Parathyroid adenoma (tissue), 2 donors: Measurements from ENCODE around the gene IGFALS.

Source experiments
- H2AFZ ChIP-seq: fragments of 300-600 bp; sonication (generic); one replicate; pipeline ENCODE4 v1.7.0; 2017; ENCODE audit warnings: antibody characterized with exemption, mild to moderate bottlenecking
- H3K27ac ChIP-seq: fragments of 300-600 bp; sonication (generic); one replicate; pipeline ENCODE4 v1.7.0; 2017
- H3K27me3 ChIP-seq: fragments of 300-600 bp; sonication (generic); one replicate; pipeline ENCODE4 v1.7.0; 2017; ENCODE audit warnings: low read length; ENCODE audit not compliant: control insufficient read depth, insufficient read depth
- H3K36me3 ChIP-seq: fragments of 300-600 bp; sonication (generic); one replicate; pipeline ENCODE4 v1.7.0; 2017; ENCODE audit warnings: low read length; ENCODE audit not compliant: control insufficient read depth, insufficient read depth
- H3K4me1 ChIP-seq: fragments of 300-600 bp; sonication (generic); one replicate; pipeline ENCODE4 v1.7.0; 2017; ENCODE audit warnings: control low read depth
- H3K4me2 ChIP-seq: fragments of 300-600 bp; sonication (generic); one replicate; pipeline ENCODE4 v1.7.0; 2017; ENCODE audit warnings: low read length
- H3K4me3 ChIP-seq: fragments of 300-600 bp; sonication (generic); one replicate; pipeline ENCODE4 v1.7.0; 2017; ENCODE audit warnings: low read depth, low read length
- H3K79me2 ChIP-seq: fragments of 300-600 bp; sonication (generic); one replicate; pipeline ENCODE4 v1.7.0; 2017; ENCODE audit warnings: control low read depth
- H3K9ac ChIP-seq: fragments of 300-600 bp; sonication (generic); one replicate; pipeline ENCODE4 v1.7.0; 2017; ENCODE audit warnings: mild to moderate bottlenecking
- H3K9me3 ChIP-seq: fragments of 300-600 bp; sonication (generic); one replicate; pipeline ENCODE4 v1.7.0; 2017; ENCODE audit warnings: low read length; ENCODE audit not compliant: control insufficient read depth
- CTCF ChIP-seq: fragments of 300-600 bp; sonication (generic); IDR thresholded peaks from one replicate; pipeline ENCODE4 v1.7.0; 2017; ENCODE audit warnings: antibody characterized with exemption, mild to moderate bottlenecking
- donor health status: primary hyperparathyroidism.

IGFALS gene

GRCh38 chr16:1794908-1795666 is 1.6 kb upstream of the IGFALS start:
- Histone ChIP-seq H3K36me3 (no peaks in the 10 kb centered on the region), H3K27ac (no peak overlapping the region), H2AFZ (no peak overlapping the region), H3K79me2 (no peaks in the 10 kb centered on the region), H3K9ac (no peak overlapping the region), H3K27me3 (no peaks in the 10 kb centered on the region), H3K4me2 (no peak overlapping the region), H3K9me3 (no peaks in the 10 kb centered on the region), H3K4me1 (no peaks in the 10 kb centered on the region), H3K4me3 (no peak overlapping the region)
- no peak for TF ChIP-seq CTCF

- H3K27me3 ChIP-seq, result no peaks in the 10 kb centered on the region
- no peak overlapping the region for H3K9ac ChIP-seq
- H3K79me2 ChIP-seq, result no peaks in the 10 kb centered on the region
- H3K27ac ChIP-seq, result no peak overlapping the region
- H3K4me1 ChIP-seq, result no peaks in the 10 kb centered on the region
- H3K9me3 ChIP-seq, result no peaks in the 10 kb centered on the region
- H3K36me3 ChIP-seq, result no peaks in the 10 kb centered on the region
- no peak for TF ChIP-seq CTCF
- no peak overlapping the region for H2AFZ ChIP-seq
- H3K4me3 ChIP-seq, result no peak overlapping the region
- H3K4me2 ChIP-seq, result no peak overlapping the region
These were observed 841 bp upstream of the IGFALS start for GRCh38 chr16:1794221-1794871.

GRCh38 chr16:1792836-1793577 is 498 bp downstream of the IGFALS start:
- H3K4me2 ChIP-seq, result no peak overlapping the region

GRCh38 chr16:1791943-1792812 is 1.3 kb downstream of the IGFALS start:
- no peaks in the 10 kb centered on the region for H3K36me3 ChIP-seq

More at GRCh38 chr16:1792836-1793577, 498 bp downstream of the IGFALS start:
- no peak for TF ChIP-seq CTCF
- Histone ChIP-seq H2AFZ (no peak overlapping the region), H3K4me1 (no peaks in the 10 kb centered on the region), H3K9me3 (no peaks in the 10 kb centered on the region), H3K36me3 (no peaks in the 10 kb centered on the region), H3K9ac (no peak overlapping the region), H3K79me2 (no peaks in the 10 kb centered on the region), H3K27ac (no peak overlapping the region), H3K27me3 (no peaks in the 10 kb centered on the region), H3K4me3 (no peak overlapping the region)

More at GRCh38 chr16:1791943-1792812, 1.3 kb downstream of the IGFALS start:
- H3K79me2 ChIP-seq, result no peaks in the 10 kb centered on the region
- H2AFZ ChIP-seq, result no peak overlapping the region
- no peak overlapping the region for H3K4me3 ChIP-seq
- H3K4me2 ChIP-seq, result no peak overlapping the region
- no peaks in the 10 kb centered on the region for H3K4me1 ChIP-seq
- H3K9ac ChIP-seq, result no peak overlapping the region
- no peaks in the 10 kb centered on the region for H3K9me3 ChIP-seq
- H3K27ac ChIP-seq, result no peak overlapping the region
- no peak for TF ChIP-seq CTCF
- H3K27me3 ChIP-seq, result no peaks in the 10 kb centered on the region
